HG03460 (cell line): ENCODE data around the gene SMC1B.
"Not testable (repeated sequence)": the region's sequence is repeated elsewhere in the genome, so short reads cannot be mapped to it uniquely, and the experiment has no call there.

ENCODE experiments used
- ATAC-seq: cut with Tn5 transposase; IDR thresholded peaks from one replicate; pipeline ENCODE4 v1.9.1; 2021; ENCODE audit not compliant: unreplicated experiment

Gene SMC1B

GRCh38 chr22:45351956-45352355, 61.4 kb downstream of the SMC1B start:
- ATAC-seq: no peak

- ATAC-seq: no peak
Measured at GRCh38 chr22:45349916-45350315, 63.5 kb downstream of the SMC1B start.

DNA sequence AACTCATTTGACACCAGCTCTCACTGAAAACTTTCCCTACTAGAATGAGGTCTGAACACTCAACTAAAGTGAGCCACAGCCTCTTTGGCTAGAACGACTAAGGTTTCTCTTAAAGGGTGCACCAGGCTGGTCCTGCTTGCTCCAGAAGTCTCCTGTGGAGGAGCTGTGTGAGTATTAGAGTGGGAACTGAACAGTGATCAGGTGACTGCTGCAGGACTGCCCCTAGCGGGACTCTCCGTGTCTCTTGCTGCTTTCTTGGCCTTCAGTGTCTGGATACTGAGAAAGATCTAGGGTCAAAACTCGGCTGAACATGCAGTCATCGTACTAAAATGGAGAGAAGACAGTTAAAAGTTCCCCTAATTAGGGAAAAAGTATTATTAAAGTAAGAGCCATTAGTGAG, 69.1 kb downstream of the SMC1B start:
- no peak for ATAC-seq

DNA sequence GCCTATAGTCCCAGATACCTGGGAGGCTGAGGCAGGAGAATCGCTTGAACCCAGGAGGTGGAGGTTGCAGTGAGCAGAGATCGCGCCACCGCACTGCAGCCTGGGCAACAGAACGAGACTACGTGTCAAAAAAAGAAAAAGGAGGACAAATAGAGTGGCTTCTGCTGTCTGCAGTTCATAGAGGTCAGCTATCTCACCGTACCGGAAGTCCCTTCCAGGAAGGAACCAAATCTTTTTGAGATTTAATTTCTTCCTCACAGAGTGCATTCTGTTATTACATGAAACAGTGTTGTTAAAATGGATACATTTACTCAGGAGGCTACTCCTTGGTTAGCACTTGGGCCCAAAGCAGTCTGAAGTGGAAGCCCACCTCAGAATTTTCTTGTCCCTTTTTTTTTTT, 70.3 kb downstream of the SMC1B start:
- no peak for ATAC-seq

DNA sequence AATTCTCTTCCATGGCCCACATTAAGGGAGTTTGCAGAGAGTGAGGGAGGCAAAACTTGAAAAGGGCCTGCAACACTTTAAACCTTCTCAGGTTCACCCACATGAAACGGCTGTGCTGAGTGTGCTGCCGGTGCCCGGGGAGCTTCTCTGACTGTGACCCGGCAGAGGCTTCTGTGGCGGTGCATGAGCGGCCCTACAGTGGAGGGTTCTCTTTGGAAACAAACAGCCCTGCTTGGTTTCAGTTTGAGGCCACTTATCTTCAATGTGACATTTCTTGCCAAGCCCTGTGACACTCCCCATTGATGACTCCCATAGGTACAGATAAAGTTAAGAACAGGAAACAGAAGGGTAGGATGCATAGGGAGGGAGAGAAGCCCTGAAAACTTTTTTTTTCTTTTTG, 71.9 kb downstream of the SMC1B start:
- ATAC-seq: no peak

- no peak for ATAC-seq
Measured at GRCh38 chr22:45340323-45340722, 73.1 kb downstream of the SMC1B start.

DNA sequence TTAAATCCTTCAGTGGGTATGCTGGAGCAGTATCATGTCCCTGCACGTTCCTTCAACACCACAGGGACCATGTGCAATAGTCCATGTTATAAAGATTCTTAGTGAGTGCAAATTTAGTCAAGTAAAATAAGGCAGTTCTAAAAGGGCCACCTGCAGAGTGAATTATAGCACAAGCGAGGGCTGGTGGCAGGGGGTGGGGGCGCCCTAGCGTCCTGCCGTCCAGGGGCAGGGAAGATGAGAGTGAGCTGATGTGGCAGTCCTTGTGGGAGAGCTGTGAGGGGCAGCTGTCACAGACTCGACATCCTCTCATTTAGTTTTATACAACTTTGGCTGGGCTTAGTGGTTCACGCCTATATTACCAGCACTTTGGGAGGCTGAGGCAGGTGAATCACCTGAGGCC, 74.6 kb downstream of the SMC1B start:
- ATAC-seq: no peak

GRCh38 chr22:45337536-45337935, 75.9 kb downstream of the SMC1B start:
- ATAC-seq: no peak

DNA sequence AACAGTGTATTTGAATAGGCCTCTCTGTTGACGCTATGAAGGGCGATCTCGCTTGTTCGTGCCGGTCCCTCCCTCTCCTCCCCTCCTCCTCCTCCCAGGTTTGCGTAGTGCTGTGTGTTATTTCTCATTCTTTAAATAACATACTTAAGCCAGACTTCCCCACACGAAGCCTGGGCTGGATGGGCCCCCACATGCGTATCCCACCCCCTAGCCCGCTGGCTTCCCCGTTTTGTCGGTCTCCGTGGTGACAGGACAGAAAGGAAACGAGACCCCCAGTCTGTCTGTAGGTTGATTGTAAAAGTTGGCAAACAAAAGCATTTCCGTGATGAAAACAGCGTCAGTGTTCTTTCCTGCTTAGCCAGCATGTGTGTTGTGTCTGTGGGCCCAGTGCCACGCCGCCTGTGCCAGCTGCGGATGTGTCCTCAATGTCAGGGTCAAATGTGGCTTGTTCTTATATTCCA, 76.4 kb downstream of the SMC1B start:
- ATAC-seq: no peak

- ATAC-seq: no peak
Measured at GRCh38 chr22:45335854-45336522, 77.4 kb downstream of the SMC1B start.

DNA sequence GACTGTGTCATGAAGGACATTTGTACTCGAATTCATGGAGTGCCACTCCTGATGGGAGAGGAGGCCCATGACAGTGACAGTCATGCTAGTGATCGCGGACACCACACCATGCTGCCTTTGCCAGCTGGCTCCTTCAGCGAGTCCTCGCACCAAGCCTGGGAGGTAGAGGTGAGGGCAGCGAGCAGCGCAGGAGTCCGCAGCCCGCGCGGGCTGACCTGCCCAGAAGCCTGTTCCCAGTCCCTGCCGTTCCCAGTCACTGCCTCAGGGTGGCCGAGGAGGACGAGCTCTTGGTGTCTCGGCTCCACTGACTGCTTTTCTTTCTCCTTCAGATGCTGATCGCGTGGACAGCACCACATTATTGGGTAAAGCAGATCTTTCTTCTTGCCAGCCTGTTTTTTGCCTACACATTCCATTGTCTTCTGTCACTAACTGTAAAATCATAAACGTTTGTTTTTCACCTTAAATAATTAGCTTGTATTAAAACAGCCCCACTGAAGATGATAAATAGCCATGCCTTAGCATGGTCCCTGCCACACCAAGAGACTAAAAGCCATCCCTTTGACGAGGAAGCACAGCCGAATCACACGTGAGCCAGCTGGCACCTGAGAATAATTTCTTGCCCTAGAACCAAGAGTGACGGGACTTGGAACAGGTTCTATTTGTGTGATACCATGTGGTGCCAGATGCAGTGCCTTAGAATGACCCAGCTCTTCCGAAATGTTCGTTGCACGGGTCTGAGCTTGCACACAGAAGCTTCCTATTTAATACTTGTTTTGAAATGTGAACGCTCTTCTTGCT, 78.2 kb downstream of the SMC1B start:
- no peak for ATAC-seq

- ATAC-seq: no peak
Measured at GRCh38 chr22:45334528-45334927, 78.9 kb downstream of the SMC1B start.

GRCh38 chr22:45334068-45334467, 79.3 kb downstream of the SMC1B start:
- ATAC-seq: no peak

- ATAC-seq: no peak
Measured at GRCh38 chr22:45332001-45332400, 81.4 kb downstream of the SMC1B start.

- ATAC-seq: no peak
Measured at GRCh38 chr22:45331486-45331885, 81.9 kb downstream of the SMC1B start.

- no peak for ATAC-seq
Measured at GRCh38 chr22:45330548-45330947, 82.9 kb downstream of the SMC1B start.

GRCh38 chr22:45329530-45329936, 83.9 kb downstream of the SMC1B start:
- ATAC-seq: no peak

DNA sequence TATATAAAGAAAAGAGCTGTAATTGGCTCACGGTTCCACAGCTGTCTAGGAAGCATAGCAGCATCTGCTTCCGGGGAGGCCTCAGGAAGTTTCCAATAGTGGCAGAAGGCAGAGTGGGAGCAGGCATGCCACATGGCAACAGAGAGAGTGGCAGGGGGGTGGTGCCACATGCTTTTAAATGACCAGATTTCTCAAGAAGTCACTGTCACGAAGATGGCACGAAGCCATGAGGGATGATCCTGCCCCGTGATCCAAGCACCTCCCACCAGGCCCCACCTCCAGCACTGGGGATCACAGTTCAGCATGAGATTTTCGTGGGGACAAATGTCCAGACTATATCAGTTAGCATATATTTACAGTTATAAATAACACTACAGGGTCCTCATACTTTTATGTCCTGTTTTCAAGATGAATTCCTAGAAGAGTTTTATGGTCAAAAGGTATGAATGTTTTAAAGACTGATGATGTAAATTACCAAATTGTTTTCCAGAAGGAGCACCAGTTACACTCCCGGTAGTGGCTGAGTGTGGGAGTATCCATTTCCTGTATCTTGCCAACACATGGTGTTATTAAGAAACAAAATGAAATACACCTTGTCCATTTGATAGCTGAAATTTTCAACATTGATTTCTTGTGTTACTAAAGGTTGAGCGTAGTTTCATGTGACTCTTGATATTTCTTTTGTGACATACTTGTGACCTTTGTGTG, 84.4 kb downstream of the SMC1B start:
- ATAC-seq: no peak

DNA sequence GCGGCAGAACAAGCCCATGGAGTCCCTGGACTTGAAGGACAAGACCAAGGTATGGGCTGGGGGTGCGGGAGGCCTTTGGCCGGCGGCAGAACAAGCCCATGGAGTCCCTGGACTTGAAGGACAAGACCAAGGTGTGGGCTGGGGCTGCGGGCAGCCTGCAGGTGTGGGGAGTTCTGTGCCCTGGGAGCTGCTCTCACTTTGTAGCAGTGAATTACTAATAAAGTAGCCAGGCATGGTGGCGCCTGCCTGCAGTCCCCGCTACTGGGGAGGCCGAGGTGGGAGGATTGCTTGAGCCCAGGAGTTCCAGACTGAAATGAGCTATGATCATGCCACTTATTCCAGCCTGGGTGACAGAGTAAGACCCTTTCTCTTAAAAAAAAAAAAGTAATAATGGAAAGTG, 85.1 kb downstream of the SMC1B start:
- not testable (repeated sequence) for ATAC-seq

- no peak for ATAC-seq
Measured at GRCh38 chr22:45324311-45324711, 89.1 kb downstream of the SMC1B start.

- ATAC-seq: no peak
Measured at GRCh38 chr22:45323695-45324094, 89.7 kb downstream of the SMC1B start.
